Measurements from ENCODE around the gene CAMTA1. TPM values are rescaled to one million over a fixed set of nuclear protein-coding genes. Genes with fewer than 3 reads are reported as not detected.
A peak's percentile ranks its signal among the peaks of the same experiment; 100 is the strongest.

The CAMTA1 gene
- total RNA-seq, 1 donor from 2014 or later = 51.8 TPM

DNA sequence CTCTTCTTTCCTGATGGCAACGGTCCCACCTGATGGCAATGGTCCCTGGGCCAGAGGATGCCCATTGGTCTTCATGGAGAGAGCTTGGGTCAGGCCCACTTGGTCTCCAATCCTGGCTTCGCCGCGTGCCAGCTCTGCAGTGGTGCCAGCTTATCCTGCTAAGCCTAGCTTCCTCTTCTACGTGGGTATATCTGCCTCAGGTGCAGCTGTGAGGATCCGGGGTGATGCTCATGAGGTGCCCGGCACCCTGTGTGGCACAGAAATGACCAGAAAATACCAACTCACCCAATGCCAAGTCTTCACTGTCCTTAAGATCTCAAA lies 437.4 kb downstream of the CAMTA1 start:
- no peak for DNase-seq (ENCODE audit: low spot score)

DNA sequence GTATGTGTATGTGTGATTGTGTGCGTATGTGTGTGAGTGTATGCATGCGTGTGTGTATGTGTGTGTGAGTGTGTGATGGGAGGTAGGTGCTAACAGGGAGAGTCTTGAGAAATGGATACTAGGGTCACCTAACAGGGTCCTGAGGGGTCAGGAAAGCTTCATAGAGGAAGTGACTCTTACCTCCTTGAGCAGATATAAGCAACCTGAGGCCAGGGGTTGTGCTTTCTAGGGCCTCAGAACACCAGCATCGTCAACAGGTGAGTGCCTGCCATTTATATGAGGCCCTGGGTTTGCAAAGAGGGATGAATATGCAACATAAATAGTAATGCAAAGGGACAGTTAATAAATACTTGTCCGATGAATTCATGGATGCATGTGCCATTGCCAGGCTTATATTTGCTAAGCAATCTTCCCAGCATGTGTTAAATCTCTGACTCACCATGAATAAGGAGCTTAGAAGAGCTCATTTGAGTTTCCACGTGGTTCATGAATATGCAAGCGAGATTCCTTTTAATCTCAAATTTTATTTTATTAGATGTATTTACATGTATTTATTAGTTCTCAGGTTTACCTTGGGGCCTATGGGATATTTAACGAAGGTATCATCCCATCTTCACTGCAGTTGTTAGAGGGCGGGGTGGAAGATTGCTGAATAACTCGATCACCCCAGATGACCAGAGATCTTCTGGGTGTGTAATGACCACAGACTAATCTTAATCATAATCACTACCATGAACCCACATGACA lies 438.3 kb downstream of the CAMTA1 start:
- no peak for DNase-seq (ENCODE audit: low spot score)

DNA sequence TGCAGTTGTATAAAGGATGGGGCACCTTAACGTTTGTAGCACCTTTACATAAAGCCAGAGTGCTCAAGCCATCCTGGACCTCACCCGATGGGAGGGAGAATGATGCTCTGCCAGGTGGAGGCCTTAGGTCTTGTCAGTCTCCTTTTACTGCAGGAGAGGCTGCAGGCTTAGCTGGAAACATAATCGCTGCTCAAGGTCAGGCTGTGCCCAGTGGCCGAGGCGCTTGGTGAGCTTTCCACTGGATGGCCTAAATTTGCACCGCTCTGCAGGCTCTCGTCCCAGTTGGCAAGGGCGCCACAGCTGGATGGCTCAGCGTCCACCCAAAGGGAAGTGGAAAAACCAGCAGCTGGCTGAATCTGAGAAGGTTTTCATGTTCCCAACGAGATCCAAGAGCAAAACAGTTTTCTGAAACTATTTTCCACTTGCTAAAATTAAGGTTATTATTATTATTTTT lies 438.9 kb downstream of the CAMTA1 start:
- no peak for DNase-seq (ENCODE audit: low spot score)

DNA sequence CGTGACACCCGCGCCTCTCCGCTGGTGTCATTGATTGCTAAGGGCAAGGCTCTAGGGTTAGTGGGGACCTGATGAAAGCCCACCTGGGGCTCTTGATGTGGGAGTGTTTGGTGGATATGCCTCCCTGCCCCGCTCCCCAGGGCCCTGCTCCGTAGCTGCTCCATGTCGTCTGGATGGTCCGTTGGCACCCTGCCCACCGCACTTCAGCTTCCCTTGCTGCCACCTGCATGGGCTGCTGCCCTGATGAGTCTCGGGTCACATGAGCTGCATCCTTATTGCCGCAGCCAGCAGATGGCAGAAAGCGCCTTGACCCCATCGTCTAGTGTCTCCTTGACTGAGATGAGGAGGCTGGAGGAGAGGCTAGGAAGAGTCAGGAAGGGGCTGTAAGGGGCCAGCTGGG lies 439.4 kb downstream of the CAMTA1 start:
- no peak for DNase-seq (ENCODE audit: low spot score)

DNA sequence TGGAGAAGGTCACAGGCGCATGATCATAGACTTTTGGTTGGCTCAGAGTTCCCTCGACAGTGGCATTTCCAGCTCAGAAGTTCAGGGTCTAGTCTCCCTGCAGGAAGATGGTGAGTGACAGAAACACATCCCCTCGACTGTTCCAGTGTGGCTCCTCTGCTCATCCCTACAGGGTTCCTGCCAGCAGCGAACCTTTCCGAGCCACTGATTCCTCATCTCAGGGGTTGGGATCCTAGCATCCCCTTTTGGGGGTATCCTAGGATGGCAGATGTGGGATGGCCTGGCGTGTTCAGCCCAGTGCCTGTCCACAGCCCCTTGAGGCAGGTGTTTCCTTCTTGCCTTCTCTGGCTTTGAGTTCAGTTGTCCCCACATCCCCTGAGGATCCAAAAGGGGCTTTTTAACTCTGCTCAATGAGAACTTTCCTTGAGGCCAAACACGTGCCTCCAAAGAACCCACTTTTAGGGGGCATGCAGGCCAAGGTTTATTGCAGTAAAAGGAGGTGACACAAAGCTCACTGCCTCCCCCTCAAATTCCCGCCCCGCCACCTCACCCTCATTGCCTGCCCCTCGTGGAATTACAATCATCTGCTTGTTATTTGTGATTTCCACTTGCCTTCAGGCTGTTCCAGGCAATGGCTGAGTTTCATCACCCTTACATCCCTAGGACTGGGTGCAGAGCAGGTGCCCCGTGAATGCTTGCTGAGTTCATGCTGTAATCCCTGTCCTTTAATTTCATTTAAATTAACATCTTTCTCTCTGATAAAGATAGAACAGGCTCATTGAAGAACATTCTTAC lies 440.7 kb downstream of the CAMTA1 start:
- no peak for DNase-seq (ENCODE audit: low spot score)

DNA sequence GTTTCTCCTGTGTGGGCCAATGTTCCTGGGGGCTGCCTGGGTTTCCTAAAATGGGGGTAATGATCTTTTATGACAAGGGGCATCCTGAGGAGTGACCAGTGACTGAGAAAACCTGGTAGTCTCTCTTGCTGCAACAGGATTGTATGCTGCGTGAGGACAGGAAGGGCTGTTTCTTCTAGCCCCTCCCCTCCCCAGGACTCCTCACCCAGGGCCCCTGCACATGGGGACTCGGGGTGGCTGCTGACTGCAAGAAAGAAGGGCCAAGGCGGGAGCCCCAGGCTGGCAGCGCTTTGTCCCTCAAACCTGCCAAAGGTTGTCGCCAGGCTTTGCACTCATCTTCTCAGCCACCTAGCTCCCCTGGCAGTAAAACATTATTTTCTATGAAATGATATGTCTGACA lies 442.4 kb downstream of the CAMTA1 start:
- no peak for DNase-seq (ENCODE audit: low spot score)

DNA sequence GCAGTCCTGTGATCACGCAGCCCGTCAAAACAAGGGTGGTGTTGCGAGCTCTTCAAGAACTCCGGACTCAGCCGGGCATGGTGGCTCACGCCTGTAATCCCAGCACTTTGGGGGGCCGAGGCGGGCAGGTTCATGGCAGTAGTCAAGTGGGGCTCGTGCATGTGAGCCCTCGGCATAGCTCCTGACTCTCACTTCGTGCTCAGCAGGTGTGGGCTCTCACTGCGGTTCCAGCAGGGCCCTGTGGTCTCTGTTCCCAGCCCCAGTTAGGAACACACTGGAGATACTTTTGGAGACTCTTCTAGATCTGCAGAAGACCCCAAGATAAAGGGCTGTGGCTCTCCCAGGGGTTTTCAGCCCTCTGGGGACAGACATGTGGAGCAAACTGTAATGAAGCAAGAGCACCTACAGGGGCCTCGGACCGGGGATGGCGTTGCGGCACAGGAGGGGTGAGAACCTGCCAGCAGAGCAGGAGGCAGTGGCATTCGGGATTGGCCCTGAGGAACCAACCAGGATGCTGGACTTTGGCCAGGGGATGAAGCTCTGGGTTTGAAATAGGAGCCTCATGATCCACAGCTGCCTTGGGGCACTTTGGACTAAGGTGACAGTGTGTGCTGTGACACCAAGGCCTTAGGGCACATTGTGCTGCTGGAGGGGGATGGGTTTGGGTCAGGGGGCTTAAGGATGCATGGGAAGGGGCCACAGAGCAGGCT lies 443.2 kb downstream of the CAMTA1 start:
- no peak for DNase-seq (ENCODE audit: low spot score)

DNA sequence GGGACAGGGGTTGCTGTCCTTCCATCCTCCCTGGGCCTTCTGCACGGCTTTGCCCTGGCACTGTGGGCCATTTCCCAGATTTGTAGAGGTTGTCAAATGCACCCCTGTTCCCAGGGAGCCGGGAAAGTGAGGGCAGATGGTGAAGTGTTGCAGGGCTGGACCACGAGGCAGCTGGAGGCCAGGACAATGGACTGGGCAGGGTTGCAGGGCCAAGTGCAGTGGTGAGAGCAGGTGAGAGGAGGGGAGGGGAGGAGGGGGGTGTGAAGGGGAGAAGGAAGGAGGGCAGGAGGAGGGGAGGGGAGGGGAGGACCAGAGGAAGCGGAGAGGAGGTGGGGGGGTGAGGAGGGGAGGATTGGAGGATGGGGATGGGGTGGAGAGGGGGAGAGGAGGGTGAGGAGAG lies 443.9 kb downstream of the CAMTA1 start:
- DNase-seq (ENCODE audit: low spot score) = no peak

DNA sequence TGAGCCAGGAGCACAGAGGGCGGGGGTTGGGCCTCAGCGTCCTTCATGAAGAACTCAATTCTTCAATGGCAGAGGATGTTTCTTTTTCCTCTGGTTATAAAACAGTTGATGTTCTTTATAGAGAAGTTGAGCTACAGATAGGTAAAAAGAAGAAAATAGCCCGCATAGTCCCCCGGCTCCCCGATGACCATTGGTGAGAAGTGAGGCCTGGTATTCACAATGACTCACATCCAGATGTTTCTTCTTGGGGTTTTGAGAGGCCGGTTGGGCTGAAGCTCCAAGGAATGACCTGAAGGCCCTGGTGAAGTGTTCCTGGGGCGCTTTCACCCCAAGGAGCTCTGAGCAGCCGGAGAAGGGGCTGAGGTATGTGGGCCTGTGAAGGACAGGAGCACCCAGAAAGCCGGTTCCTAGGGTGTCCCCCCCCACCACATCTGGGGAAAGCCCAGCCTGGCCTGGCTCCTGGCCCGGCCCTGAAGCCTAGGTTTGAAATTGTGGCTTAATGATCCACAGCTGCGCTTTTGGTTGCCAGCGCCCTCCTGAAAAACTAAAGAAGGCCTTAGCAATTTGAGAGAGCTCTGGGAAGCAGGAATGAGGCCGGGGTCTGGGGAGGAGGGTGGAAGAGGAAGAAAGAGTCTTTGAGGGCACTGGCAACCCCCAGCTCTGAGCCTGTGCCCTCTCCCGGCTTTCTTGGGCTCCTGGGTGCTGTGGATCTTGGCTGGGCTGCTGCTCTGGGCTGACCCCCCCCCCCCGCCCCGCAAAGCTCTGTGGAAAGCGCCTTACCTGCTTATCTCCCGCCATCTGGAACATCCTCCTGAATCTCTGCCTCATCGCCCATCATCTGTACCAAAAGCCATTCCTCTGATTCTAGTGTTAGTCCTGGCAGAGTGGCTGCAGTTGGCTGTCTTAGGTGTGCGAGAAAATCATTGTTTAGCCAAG lies 444.7 kb downstream of the CAMTA1 start:
- no peak for DNase-seq (ENCODE audit: low spot score)

DNA sequence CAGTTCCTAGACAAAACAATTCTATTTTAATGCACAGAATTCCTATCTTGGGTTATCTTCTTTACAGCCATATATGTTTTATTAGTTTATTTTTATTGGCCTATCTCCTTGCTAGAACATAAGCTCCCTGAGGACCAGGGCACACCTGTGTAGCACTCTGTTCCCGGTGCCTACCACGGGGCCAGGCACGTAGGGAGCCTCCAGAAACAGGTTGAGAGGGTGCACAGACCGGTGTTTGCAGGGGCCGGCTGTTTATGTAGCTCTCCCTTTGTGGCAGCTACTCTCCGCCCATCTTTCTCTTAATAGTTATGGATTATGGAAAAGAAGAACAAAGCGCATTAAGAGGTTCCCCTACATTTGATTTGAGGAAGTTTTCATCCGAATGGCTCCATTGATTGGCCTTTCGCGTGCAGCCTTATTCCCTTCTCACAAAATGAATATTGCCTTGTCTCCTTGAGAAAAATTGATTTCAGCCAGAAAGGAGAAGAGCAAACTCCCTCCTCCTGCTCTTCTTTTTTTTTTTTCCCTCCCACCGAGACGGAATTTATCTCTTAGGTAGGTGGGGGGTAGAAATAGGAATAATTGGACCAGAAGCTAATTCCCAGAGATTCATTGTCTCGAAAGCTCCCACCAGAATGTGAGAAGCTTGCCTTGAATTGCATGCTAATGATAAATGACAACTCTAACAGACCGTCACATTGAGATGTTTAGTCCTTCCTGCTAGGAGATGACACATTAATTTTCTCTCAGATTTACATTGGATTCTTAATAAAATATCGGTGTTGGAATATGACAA lies 447.4 kb downstream of the CAMTA1 start:
- no peak for DNase-seq (ENCODE audit: low spot score)

DNA sequence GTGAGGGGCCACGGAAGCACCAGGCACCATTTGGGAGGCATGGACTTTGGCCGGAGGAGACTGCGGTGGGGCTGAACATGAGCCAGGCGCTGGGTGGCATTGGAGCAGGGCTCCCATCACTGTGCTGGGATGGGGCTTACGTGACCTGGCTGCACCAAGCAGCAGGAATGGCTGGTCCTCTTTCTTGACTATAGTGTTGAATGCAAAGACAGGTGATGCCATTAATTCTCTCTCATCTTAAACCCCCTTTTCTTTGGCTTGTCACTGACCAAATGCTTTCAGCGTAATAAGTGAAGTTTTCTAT lies 447.9 kb downstream of the CAMTA1 start:
- DNase-seq (ENCODE audit: low spot score) = no peak

DNA sequence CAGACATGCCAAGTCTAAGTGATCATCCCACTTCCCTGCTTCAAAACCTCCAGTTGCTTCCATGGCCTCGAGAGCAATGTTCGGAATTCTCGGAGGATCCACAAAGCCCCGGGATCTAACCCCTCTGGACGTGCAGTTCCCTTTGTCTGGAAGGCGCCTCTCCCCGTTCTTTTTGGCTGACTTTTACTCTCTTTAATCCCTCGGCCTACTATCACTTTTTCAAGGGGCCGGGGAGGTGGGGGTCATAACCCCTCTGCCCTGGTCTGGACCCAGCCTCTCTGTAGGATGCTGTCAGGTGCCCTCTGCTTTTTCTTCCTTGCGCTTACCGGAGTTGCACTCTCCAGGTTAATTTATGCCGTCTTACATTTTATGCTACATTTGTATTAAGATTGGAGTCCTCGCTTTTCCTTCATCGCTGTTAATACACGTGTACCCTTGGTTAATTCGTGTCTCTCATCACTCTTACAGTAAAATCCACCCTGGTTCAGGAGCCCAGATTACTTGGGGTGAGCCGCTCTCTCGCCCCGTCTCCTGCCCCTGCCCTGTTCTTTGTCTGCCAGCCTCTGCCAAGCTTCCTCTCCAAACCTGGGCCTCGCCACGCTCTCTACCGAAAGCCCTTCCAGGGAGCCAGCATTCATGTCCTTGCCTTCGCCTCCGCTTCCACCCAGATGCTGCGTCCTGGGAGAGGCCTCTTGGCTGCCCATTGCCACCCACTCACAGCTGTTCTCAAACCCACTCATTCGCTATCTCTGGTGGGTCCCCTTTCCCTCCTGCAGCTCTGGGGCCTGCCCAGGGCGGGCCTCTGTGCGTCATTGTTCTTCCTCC lies 448.6 kb downstream of the CAMTA1 start:
- no peak for DNase-seq (ENCODE audit: low spot score)

DNA sequence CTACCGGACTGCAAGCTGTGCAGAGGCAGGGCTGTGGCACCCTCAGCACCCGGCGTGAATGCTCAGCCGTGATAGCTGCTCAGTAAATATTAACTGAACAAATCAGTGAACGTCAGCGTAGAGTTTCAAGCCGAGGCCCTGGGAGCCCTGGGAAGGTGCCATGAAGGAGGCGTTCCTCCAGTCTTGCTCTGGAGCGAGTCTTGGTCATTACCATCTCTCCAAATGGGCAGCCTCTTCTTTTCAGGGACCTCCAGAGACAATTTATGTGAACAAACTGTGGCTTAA lies 449.2 kb downstream of the CAMTA1 start:
- peak; percentile 77 for DNase-seq (ENCODE audit: low spot score)

DNA sequence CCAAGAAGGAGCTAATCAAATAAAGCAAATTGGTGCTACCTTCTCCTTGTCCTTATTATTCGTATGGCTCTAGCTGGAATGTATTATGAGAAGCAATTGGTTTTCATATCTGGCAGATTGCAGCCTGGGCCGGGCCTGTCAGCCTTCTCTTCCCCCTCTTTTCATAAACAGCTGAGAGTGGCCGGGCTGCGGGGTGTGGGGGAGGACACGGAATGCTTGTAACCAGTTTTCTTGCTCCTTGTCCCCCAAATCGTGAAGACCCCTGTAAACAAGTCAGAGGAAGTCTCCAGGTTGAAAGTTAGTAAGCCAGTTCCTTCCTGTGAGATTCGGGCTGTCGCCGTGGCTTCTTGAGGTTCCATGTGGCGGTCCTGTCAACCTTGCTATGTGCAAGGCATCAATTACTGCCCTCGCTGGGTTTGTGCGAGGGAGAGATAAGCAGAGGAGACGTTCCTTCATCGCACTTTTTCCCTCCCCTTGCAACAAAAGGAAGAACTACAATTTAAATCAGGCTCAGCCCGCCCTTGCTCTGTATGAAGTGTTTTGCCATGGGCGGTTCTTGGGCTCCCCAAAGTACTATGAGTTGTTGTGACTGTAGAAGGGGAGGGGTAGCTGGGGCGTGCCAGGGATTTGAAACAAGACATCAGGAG lies 450.7 kb downstream of the CAMTA1 start:
- peak; percentile 47 for DNase-seq (ENCODE audit: low spot score)

DNA sequence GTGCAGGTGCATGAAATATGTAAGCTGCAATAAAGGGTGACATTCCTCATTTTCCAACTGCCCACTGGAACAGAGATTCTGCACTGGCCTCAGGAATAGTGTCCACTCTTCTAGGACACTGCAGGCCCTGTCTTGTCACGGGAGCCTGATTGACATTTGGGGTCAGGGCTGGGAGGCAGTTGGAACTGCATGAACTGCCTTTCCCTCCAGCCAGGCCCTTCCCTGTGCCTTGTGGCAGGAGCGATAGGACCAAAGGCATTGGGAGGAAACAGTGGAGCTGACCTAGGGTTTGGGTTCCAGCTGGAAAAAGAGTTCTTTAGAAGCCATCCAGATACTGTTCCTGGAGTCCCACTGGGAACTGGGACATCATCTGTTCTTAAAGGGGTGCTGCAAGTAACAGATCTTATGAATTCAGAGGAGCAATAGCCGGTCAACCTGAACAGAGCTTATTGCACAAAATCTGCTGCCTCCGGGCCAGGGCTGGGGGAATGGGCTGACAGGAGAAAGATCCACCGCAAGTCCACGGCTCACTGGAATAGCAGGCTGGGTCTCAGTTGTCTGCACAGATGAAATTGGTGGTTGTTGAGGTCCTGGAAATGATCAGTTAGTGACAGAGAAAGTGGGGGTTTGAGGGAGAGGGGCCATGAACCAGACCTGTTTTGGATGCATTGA lies 451.7 kb downstream of the CAMTA1 start:
- DNase-seq (ENCODE audit: low spot score) = peak; percentile 62

DNA sequence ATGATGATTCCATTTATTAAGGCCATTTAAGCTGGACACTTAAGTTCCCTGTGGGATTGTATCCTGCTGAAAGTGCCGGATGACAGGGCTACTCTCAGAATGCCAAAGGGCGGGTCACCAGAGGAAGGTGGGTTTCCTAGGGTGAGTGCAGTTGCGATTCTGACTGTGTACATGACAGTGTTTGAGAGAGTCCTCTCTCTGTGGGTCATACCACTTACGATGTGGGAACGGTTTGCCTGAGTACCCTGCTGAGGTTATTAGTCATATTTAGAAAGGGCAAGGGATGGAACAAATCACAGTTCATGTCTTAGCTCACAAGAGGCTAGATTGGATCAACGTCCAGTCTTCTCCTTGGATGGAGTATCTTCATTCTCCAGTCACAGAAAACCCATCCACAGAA lies 461.9 kb downstream of the CAMTA1 start:
- no peak for DNase-seq (ENCODE audit: low spot score)

DNA sequence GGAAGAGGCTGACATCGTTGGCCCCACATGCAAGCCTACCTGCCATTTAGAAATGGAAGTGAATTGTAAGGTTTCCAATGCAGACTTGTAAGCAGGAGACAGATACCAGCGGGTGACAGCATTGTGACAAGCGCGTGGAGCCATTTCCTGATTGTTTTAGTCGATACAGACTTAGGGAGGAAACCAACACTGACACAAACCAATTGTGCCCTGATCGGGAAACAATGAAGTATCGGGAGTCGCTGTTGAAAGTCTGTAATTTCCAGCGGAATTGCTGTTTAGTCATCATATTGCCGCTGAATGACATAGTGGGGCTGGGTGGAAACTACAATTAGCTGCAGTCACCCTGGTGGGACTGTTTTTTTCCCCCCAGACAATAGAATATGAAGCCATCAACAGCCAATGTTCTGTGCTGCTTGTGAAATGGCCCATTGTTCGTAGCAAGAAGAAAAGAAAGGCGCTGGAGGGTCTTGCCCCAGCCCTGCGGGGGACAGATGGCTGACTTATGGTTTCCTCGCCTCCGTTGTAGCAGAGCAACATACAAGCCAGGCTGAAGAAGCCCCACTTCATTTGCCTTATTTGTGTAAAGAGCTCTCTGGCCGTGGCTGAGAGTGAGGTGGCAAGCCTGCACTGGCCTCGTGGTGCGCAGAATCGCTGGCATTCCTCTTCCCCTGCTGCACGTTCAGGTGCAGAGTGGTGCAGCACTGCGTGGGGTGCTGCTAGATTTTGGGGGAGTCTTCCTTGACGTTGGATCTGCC lies 462.7 kb downstream of the CAMTA1 start:
- no peak for DNase-seq (ENCODE audit: low spot score)

All from mesenteric fat pad (tissue), 1 donor.